Right lung (tissue), 5 donors: ENCODE measurements around the gene RUSF1. TPM values are rescaled to one million over a fixed set of nuclear protein-coding genes. Genes with fewer than 3 reads are reported as not detected.
"Not testable (repeated sequence)": the region's sequence is repeated elsewhere in the genome, so short reads cannot be mapped to it uniquely, and the experiment has no call there.

Source experiments
- DNase-seq, 2 donors: peaks; one replicate each; pipeline ENCODE4 v3.0.0-alpha.2; 2013
- polyA plus RNA-seq, 5 donors: library from polyadenylated mRNA; unstranded; fragments of 120-200 nt; gene quantifications; one replicate each; pipeline versions ENCODE4 v1.2.1 to v1.2.3, GENCODE V29; 2013; ENCODE audit warnings: inconsistent platforms in 1 of 5, low replicate concordance in 1 of 5; ENCODE audit not compliant: insufficient read length in 5 of 5, insufficient read depth in 1 of 5

Gene RUSF1
- polyA plus RNA-seq, 5 donors, result 67.0 to 99.9 (median 88.8) TPM

DNA sequence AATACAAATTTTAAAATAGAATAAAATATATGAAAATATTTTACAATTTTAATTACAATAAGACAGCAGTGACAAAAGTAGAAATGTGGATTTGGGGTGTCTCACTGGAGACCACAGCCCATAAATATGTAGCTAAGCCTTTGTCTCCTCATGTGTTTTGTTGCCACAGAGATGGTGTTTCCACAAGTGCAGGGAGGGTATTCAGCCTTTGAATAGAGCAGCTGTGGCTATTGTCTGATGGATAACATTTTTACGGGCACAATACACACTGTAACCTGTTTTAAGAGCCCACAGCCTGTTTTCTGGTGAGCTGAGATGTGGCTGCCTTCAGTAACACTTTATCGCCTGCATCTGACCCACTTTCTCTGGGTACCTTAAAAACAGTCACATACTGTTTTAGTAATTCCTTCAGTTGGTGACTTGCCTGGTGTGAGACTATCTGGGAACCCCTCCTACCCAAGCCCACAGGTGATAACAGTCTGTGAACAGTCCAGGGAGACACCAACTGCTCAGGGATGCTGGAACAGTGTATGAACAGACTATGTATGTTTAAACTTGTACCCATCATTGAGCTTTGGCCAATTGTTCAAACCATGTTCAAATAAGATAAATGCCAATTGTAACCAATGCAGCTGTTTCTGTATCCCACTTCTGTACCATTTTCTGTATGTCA, 11.7 kb upstream of the RUSF1 start:
- DNase-seq, result no peak

DNA sequence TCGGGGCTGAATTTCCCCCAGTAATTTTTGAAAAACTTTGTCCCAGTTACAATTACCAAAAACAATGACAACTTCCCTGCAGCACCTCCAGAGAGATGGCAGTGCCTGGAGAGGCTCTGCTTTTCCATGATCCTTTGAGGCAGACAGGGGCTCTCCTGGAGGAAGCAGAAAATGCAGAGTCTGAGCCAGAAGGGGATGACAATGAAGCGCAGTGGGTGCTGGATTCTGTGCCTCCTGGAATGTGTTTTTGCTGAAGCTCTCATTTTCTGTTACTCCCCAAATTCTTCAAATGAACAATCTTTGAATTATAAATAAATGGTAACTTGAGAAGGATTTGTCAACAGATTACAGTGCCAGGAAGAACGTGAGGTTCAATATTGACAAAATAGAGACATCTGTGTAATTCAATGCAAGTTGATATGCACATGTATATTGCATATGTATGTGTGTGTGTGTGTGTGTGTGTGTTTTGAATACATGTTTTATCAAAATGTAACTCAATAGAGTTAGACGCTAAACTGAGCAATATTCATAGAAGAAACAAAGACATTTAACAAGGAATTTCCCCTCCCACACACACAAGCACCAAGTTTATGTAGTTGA, 9.7 kb upstream of the RUSF1 start:
- no peak for DNase-seq

DNA sequence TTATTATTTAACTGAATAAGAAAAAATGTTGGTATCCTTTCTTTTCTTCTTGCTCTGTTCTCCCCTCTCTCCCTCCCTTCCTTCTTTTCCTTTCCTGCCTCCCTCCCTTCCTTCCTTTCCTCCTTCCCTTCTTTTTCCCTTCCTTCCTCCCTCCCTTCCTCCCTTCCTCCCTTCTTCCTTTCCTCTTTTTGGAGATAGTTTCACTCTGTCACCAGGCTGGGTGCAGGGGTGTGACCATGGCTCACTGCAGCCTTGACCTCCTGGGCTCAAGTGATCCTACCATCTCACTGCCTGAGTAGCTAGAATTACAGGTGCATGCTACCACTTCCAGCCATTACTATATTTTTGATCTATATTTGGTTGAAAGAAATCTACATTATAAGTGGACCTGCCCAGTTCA, 5.7 kb upstream of the RUSF1 start:
- DNase-seq, result no peak

DNA sequence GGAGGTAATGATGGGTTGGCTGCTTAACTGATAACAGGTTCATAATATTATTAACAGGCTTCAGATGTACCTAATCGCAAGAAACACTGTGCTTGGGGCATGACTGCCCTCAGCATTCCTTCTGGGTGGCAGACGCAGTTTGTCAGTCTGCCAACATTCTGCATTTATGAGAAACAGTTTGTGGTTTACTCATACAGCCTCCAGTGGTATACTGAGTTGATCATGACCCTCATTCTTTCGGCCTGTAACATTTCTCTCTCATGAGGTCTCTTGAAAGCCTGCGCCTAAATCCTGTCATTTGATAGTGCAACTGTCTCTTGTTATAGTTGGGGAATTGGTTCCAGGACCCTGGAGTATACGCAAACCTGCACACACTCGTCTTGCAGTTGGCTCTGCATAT, 4.9 kb upstream of the RUSF1 start:
- DNase-seq, result no peak

DNA sequence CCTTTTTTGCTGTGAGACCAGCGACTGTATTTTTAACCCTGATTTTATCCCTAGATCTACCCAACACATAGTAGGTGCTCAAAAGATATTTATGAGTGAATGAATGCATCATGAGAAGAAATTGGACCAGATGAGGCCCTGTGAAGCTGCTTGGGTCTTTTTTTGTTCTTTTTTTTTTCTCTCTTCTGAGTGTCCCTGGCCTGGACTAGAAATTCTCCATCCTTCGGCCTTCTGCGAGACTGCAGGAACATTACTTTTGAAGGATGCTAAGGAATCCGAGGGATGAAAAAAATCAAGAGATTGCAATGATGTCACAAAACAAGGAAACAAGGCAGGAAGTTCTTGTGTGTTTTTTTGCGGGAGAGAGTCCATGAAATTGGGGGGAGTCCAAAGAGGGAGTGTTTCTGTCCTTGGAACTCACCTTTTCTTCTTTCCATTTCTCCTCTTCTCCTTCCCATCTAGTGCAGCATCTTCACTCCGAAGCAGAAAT, 560 bp upstream of the RUSF1 start:
- no peak for DNase-seq

DNA sequence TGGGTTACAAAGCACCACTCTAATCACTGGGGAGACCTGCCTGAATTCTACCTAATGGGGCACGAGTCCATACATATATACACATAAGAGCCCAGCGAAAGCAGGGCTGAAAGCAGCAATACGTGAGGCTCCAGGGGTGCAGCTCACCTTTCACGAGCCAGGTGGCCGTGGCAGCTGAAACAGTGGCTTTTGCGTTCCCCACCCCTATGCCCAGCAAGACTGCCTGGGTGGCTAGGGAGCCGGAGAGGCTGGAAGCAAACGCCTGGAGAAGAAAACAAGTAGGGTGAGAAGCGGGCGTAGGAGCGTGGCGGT, 618 bp downstream of the RUSF1 start:
- DNase-seq, result no peak

DNA sequence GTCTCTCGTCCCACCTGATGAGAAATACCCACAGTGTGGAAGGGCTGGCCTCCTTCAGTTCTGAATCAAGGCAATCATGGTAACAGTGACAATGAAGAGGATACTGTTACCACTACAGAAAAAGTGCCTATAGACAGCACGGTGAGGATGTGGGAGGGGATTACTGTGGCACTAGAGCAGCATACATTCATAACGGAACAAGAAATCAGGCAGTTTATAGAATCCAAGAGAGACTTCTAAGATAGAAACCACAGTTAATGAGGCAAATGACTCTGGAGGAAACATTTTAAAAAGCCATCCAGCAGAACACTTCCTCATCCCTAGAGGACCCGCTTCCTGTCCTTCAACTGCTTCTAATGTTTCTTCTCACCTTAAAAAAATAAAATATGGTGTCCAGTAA, 2.7 kb downstream of the RUSF1 start:
- no peak for DNase-seq

DNA sequence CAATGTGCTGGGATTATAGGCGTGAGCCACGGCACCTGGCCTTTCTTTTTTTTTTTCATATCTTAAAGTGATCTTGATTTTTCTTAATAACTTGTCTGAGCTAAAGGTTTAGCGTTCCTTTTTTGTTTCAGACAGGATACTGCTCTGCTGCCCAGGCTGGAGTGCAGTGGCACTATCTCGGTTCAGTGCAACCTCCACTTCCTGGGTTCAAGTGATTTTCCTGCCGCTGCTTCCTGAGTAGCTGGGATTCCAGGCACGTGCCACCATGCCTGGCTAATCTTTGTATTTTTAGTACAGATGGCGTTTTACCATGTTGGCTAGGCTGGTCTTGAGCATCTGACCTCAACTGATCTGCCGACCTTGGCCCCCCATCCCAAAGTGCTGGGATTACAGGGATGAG, 4.0 kb downstream of the RUSF1 start:
- DNase-seq, result no peak

DNA sequence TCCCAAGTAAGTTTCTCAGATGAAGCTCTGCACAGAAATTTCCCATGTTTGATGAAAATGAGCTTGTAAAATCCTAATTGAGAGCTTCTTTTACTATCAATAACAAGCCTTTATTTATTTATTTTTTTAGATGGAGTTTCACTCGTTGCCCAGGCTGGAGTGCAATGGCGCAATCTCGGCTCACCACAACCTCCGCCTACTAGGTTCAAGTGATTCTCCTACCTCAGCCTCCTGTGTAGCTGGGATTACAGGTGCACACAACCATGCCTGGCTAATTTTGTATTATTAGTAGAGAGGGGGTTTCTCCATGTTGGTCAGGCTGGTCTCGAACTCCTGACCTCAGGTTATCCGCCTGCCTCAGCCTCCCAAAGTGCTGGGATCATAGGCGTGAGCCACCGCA, 4.6 kb downstream of the RUSF1 start:
- not testable (repeated sequence) for DNase-seq

DNA sequence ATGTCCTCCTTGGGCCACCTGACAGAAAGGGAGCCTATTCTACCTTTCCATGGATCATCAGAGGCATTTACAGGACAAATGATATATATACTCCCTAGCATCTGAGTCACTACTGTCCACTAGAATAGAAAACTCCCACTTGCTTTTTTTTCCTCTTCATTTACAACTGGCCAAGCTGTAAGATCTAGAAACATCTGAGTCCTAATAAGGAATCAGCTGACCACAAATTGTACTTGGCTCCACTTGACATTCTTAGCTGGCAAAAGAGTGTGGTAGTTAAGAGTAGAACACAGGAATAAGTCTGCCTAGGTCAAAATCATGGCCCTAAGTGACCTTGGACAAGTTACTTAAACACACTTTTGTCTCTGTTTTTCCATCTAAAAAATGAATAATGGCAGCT, 5.2 kb downstream of the RUSF1 start:
- DNase-seq, result no peak

DNA sequence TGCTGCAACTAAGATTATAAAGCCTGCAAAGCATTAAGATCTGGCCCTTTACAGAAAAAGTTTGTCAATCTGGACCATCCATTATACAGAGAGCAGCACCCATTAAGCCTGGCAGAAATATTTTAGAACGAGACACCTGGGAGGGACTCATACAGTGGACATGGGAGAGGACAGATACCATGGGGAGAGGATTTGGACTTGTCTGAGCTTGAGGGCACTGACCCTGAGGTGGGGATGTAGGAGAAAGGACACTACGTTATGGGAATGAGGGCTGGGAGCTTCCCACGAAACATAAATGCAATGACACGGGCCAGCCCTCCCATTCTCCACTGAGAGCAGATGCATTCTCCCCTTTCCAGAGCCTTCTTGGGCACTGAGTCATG, 6.2 kb downstream of the RUSF1 start:
- no peak for DNase-seq

DNA sequence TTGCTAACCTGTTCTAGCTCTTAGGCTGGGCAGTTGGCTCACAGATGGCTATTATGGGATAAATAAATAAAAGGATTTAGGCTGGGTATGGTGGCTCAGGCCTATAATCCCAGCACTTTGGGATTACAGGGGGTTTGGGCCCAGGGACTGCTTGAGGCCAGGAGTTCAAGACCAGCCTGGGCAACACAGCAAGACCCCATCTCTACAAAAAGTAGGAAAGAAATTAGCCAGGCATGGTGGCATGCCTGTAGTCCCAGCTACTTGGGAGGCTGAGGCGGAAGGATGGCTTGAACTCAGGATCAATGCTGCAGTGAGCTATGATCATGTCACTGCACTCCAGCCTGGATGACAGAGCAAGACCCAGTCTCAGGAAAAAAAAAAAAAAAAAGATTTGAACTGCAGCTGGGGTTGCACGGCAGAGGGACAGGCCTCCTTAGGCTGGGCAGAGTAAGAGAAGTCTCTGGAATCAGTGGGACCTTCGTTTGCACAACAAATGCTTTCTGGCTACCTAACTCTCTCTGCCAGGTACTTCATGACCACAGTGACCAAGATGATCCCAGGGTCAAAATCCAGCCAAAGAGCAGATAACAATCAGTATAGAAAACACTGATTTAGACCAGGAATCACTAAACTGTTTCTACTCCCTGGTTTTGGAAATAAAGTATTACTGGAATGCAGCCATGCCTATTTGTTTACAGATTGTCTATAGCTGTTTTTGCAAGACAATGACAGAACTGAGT, 6.8 kb downstream of the RUSF1 start:
- DNase-seq, result no peak

DNA sequence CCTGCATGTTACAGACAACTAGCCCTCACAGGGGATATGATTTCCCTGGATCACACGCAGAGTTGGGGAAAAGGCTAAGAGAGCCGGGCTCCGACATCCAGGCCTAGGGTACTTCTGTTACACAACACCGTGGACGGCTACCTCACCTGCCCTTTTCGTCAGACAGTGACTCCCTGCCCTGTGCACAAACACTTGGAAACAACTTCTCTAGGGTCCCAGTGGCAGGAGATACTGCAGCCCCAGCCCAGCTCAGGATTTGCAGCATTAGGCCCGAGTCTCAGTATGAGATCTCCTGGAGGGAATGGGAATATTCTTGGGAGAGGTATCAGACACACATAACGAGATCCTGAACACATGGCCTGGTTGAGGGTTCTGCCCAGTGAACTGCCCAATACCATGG, 8.3 kb downstream of the RUSF1 start:
- DNase-seq, result no peak

DNA sequence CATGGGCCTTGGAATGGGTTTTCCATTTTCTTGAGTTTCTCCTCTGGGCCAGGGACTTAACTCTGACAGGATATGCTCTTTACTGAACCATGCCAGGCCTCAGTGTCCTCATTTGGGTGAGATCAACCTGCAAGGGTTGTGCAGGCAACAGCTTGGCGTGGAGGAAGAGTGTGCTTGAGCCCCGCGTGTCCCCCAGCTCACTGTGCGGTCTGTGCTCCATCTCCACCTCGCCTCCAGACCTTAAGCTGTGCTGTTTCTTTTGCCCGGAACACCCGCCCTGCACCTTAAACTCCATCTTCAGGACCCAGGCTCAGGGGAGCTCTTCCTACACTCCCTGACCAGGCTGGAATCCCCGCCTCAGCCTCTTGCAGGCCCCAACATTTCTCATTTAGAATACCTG, 9.7 kb downstream of the RUSF1 start:
- DNase-seq, result no peak

DNA sequence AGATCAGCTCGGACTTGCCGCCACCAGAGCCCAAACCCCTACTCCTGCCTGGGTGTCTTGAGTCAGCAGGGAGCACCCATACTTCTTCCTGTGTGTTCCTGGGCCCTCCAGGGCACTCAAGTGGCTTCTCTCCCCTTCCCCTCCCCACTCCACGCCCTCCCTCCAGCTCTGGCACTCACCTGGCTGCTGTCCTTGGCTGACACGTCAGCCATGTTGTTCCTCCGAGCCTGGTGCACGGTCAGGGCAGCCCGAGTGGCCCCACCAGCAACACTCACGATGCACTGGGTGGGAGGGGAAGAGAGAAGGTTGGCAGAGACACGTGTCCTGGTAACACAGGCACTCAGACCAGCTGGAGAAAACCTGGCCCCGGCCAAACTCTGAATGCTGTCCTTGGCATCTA, 11.5 kb downstream of the RUSF1 start:
- no peak for DNase-seq

DNA sequence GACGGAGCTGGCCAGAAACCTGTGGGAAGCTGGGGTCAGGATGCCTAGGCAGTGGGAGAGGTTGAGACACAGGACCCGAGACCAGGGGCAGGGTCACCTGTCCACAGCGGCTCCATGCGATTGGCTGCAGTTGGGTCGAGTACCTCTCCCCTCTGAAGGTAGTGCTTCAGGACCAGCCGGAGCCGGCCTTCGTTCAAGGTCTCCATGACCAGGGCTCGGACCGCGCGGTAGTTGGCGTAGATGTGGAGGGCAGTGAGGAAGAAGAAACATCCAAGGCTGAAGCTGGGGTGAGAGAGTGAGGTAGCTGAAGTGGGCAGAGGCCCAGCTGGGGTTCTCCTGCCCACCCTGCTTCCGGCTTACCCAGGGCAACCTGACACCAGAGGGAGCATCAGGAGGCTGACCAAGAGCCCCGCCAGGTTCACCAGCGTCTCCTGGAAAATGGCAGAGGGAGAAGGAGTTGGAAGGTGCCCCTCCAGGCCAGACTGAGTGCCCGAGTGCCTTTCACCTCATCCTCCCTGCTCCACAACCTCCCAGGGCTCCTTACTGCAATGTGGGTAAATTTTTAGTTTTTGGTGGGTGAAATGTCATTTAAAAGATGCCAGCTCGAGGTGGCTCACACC, 14.6 kb downstream of the RUSF1 start:
- no peak for DNase-seq

DNA sequence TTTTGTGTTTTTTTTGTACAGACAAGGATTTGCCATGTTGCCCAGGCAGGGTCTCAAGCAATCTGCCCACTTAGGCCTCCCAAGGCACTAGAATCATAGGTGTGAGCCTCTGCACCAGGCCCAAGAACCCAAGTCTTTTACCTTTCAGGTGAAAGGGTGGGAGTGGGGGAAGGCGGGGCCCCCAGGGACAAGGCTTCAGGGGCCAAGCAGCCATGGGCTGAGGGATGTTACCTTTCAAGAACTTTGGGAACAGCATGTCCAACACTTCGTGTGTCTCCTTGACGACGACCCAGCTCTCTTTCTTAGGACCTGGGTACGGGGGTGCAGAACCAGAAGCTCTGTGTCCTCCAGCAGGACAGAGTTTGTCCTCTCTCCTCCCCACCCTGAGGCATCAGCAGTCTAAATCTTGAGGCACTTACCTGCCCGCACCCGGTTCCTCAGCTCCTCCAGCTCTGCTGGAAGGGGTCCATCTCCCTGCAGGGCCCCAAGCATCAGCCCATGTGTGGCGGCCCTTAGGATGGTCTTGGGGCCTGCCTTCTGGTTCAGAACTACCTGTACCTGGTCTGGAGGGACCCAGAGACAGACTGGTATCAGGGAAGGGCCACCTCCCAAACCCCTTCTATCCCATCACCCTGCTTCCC, 16.3 kb downstream of the RUSF1 start:
- DNase-seq, result no peak

DNA sequence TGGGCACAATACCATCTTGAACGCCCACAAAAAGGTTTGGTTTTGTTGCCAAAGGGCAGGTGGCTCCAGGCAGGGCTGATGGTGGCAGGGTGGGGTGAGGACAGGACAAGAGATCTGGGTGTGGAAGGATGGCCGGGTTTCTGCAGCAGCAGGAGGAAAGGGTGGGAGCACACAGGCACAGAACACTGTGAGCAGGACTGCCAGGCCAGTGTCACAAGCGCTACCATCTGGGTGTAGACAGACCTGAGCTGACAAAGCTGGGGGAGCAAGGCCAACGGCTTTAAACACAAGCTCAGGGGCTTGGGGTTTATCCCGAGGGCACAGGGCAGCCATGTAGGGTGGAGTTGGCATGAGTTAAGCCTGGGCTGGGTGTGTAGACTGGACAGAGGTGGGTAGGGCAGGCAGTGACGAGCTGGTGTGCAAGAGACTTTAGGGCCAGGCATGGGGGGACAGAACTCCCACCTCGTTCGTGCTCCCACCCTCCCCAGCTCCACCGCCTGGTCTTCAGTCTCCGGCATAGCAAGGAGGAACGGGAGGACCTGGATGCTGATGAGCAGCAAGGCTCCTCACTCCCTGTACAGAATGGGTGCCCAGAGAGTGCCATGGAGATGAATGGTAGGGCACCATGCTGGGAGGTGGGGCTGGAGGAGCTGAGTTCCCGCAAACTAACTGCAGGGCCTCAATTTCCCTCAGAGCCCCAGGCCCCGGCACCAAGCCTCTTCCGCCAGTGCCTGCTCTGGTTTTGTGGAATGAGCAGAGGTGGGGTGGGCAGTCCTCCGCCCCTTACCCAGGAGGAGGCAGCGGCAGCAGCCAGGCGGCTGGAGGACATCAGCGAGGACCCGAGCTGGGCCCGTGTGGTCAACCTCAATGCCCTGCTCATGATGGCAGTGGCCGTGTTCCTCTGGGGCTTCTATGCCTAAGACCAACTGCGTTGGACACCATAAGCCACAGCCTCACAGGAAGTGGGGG, 18.3 kb downstream of the RUSF1 start:
- no peak for DNase-seq

DNA sequence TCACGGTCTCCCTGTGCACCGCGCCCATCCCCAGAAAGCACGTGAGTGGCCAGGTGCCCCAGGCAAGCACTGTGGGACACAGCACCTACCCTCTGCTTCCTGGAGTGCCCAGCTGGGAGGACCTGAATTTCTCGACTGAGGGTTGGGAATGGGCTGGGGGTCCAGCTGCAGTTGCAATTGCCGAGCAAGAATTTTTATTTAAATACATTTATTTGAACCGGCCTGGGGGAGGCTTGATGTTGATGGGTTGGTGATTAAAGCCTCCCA, 19.0 kb downstream of the RUSF1 start:
- DNase-seq, result no peak

DNA sequence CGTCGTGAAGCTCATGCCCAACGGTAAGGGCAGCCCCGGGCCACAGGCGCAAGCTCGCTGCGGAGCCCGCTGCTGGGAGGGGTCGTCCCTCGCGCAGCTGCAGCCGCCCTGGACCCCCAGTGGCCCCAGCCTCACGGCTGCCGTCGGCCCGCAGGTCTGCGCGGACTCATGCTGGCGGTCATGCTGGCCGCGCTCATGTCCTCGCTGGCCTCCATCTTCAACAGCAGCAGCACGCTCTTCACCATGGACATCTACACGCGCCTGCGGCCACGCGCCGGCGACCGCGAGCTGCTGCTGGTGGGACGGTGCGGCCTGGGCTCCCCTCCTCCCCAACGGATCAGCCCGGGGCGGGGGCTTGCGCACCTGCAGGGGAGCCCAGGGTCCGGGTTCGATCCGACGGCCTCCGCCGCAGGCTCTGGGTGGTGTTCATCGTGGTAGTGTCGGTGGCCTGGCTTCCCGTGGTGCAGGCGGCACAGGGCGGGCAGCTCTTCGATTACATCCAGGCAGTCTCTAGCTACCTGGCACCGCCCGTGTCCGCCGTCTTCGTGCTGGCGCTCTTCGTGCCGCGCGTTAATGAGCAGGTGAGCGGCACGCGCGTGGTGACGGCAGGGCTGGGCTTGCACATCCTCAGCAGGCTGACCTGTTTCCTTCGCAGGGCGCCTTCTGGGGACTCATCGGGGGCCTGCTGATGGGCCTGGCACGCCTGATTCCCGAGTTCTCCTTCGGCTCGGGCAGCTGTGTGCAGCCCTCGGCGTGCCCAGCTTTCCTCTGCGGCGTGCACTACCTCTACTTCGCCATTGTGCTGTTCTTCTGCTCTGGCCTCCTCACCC, 19.5 kb downstream of the RUSF1 start:
- DNase-seq, result no peak
